HG03196 (cell line): ENCODE results near the gene NRP1.

ENCODE experiments used
- ATAC-seq: cut with Tn5 transposase; IDR thresholded peaks from one replicate; pipeline ENCODE4 v1.9.1; 2021; ENCODE audit not compliant: unreplicated experiment

NRP1 gene

DNA sequence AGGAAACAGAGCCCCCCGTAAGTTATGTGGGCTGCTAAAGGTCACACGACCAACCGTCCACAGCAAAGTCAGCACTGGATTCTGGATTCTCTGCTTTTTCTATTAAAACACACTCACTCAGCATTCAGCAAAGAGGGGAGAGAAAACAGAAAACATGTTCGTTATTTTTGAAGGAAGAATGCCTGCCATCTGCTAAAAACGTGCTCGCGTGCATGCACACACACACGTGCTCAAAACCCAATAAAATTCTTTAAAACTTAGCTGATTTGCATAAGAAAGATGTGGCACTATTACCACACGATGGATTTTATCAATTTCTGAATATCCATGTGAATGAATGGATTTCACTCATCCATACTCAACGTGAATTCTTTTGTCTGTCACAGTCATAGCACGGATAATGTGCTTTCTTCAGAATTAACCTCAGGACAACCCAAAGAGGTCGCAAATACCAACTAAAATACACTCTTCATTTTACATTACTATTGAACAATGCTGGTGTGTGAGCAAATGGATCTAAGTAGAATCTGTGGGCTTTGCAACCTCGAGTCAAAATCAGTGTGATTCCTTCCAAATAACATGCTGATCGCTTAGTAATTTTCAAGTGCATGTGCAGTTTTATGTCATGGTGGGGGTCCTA is 40.8 kb downstream of the NRP1 start:
- ATAC-seq, result no peak

DNA sequence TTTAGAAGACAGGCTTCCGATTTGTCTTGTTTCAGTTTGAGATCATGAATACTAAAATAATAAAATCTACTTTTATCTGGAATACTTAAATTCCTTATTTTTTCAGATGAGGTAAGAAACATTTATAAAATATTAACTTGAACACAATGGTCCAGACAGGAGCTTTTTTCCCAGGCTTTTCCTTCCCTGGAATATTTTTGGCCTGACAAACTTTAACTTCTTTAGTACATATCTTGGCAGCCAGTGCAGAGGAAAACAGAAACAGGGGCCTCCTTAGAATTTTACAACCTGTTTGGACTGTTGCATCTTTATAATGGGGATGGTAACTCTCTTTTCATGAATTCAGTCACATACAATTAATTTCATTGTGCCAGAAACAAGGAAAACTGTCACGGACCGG is 41.4 kb downstream of the NRP1 start:
- no peak for ATAC-seq

DNA sequence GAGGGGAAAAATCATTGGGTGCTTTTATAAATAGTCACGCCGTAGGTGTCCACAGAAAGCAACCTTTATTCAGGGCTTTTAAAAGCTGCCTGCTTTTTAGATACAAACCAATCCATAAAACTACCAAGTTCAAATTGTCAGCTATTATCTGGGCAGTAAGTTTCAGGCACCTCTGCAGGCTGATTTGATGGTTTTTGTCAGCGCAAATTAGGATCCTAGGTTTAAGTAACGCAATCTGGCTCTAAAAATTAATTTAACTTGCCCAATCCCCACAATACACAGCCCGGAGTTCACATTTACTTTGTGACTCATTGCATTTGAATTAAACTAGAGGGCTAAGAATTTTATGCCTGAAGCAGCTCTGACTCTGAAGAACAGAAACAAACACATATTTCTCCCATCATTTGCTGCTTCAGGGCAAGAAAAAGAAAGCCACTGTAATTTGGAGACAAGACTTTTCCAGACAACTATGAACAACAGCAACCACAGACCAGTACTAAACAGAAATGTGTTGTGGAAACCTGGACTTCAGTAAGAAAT is 43.3 kb downstream of the NRP1 start:
- ATAC-seq, result no peak

DNA sequence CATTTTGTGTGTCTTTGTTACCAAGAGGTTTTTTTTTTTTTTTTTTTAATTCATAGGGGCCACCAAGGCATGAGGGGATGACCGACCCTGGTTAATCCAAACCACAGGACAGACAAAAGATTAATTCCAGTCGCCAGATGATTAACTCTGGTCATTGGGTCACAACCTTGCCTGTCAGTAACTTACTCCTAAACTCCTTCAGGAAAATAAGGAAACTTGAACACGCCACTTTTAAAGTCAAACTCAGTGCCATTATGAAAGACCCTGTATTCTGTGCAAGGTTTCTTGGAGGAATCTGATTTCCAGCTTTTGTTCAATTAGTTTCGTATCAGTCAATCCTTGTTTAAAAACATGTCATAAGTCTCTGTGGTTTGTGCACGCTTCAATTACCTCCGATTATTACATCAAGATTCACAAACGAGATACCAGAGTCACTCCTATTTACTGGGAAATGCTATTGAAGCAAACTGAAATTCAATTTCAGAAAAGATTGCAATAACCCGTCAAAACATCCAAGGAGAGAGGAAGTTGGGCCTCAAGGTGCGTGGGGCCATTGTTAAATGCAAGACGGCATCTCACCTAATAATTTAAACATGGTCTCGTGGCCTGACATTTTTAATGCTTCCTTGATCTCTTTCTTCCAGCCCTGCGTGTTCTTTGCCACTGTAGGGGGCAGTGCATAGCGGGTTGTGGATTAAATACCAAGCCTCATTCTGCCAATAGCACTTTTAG is 44.0 kb downstream of the NRP1 start:
- ATAC-seq, result no peak

DNA sequence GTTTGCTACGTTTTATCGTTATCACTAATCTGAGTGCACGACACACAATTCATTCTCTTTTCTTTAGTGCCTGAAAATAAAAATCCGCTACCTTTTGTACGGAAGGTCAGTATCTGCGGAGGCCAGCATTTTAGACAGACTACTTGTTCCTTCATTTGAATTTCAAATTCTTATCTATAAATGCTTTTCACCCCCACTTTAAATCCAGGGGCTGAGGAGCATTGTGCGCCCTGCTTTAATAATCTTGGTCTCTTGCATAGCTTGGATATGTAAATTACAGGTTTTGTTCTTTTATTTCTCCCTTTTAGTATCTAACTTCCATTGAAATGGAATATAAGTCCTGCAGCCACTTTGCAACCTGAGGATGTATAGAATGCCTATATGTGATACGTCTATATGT is 44.7 kb downstream of the NRP1 start:
- no peak for ATAC-seq

DNA sequence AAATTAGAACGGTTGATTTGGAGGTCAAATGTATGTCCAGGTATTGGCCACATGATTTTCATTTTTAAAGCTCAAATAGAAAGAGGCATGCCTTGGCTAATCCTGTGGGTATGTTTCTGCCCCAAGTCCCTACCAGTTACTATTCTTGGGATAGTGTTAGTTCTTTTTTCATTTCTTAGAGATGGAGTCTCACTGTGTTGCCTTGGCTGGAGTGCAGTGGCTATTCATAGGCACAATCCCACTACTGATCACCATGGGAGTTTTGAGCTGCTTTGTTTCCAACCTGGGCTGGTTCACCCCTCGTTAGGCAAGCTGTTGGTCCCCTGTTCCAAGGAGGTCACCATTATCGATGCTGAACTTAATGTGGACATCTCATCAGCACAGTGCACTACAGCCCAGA is 46.3 kb downstream of the NRP1 start:
- ATAC-seq, result no peak

DNA sequence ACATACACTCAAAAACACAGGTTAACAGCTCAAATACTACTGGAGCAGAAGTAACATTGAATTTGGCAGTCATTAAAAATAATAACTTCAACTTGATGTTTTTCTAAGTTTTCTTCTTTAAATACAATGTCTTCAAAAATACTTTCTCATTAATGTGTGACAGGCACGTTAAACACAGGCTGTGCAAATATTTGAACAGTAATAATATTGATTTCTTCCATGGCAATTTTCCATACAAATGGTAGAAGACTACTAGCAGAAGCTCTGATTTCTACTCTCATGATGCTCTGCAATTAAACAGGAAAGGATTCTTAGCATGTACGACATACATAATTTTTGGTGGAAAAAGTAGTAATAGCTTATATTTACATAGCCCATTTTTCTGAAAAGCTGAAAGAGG is 47.4 kb downstream of the NRP1 start:
- ATAC-seq, result no peak

DNA sequence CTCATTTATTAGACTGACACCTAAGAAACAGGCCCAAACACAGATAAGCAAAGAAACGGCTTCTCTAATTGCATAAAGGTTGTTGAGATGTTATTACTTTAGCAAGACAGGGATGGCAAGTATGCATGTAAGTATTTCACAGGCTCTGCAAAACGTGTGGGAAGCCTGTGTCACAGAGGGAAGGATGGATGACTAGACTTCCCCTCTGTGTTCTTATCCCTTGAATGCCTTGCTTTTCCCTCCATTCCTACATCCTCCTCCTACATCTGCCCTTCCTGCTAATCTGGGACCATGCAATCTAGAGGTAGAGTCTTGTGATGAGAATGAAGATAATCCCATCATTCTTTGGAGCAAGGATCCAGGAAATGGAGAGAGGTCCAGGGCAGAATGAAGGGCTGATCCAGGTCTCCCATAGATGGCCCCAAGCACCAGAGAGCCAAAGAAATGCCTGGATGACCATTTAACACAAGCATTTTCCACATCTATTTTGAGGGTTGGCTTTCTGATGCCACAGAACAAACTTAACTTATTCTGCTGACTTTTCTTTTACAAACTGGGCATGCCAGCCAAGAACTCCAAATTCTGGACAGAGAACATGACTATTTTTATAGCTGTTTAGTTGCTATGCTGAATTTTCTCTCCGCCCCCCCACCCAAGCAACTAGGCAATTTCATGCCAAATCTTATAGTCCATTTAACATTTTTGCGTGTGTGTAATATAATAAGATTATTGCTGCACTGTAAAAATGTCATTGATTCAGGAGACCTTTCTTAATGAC is 48.1 kb downstream of the NRP1 start:
- ATAC-seq, result no peak

DNA sequence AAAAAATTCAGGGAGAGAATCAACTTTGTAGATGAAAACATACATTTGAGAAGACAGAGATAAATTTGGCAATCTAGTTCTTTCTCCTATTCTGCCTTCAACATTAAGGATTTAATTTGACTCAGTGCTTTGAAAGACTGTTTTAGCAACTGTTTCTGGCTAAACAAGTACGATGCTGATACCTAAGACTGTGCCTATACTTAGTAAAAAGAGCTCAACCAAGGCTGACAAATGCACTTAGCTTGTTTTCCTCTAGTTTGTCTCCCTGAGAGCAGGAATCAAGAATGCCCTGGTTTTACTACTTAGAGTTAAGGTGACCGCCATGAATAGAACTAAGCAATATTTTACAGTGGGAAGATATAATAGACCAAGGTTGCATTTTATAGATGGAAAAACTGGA is 49.5 kb downstream of the NRP1 start:
- no peak for ATAC-seq

DNA sequence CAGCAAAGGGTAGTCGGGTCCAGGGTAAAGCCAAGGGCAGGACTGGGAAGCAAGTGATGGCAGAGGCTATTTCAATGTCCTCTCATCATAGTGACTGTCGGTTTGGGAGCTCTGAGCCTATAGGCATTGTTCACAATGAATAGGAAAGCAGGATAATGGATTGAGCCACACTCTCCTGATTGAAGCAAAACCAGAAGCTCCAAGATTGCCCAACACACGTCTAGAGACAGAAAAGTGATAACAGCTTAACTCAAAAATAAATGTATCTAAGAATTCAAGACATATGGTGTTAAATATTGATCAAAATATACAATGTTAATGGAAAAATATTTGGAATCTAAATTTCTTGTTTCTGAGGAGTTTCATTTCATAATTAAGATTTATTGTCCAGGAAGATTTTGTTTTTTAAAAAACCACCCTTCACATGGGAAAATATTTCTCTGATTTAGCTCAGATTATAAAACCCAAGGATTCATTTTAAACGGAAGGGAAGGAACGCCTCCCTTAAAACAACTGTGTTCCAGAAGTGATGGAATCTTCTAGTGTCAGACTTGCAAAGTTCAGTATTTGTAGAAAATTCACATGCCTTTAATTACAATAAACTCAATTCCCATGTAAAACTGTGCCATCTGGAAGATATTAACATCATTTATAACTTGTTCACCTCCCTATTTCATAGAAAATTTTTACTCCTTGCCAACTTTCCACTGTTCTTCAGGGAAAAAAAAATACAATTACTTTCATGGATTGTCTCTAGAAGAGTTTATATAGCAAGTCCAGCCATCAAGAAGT is 54.5 kb downstream of the NRP1 start:
- ATAC-seq, result no peak

DNA sequence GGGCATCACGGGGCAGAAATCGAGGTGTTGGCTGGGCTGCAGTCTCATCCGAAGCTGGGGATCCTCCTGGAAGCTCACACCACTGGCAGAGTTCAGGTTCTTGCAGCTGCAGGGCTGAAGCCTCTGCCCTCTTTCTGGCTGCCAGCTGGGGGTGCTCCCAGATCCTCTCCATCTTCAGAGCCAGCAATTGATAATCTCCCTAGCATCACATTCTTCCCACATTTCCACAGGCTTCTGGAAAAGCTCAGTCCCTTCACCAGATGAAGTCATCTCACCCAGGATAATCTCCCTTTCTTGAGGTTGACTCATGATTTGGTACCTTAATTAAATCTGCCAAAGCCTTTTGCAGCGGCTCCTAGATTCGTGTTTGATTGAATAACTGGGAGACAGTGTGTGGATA is 55.2 kb downstream of the NRP1 start:
- no peak for ATAC-seq

DNA sequence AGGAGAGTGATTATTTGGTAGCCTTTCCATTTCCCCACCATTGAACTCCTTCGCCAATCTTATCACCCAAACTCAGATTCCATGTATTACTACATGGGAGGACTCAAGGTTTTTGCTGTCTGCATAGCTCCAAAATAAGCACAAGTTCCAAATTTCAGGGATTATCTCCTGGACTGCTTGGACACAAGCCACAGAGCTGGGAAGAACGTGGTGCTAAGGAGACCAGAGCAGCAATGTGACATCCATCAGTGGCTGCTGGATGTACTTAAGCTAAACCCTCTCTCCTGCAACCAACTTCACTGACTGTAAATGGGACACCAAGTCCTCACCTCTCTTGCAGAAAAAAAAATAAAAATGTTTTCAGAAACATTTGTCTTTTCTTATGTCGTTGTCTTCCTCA is 56.3 kb downstream of the NRP1 start:
- ATAC-seq, result no peak

DNA sequence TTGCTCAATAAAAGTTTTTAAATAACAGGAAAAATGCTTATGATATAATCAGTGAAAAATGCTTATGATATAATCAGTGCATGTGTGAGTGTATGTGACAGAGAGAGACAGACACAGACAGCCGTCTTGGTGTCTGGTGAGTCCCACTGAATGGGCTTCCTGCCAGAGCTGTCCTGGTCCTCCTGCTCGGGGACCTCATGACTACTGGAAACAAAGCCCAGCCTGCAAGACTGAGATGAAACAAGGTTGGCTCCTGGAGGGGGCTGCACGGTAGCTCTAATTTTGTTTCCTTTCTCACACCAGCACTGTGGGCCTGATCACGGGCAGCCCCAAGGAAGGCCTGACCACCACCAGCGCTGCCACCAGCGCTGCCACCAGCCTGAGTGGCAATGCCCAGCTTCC is 57.3 kb downstream of the NRP1 start:
- ATAC-seq, result no peak

DNA sequence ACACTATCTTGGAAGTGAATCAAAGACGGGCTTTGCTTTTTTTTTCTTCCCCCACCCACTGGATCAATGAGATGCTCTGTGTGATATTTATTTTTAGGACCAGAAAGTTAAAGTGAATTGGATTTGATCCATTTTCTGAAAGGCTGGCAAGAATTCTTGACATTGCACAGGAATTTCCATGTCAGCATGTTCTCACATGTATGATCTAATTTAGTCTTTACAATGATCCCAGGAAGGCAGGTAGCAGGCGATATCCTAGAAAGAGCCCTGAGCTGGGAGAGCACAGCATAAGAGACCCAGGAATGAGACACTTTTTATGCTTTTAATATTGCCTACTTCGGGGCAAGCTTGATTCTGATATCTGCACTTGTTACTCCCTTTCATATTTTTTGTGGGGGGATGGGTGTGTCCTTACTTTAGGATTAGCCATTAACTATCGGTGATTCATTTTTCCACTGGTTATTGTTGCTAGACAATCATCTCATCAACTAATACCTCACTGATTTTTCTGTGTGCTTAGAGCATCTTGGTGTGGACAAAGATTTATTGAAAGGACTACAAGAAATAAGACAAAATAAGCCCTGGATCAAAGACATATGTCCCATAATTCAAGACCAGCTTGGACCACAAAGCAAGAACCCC is 58.1 kb downstream of the NRP1 start:
- no peak for ATAC-seq

DNA sequence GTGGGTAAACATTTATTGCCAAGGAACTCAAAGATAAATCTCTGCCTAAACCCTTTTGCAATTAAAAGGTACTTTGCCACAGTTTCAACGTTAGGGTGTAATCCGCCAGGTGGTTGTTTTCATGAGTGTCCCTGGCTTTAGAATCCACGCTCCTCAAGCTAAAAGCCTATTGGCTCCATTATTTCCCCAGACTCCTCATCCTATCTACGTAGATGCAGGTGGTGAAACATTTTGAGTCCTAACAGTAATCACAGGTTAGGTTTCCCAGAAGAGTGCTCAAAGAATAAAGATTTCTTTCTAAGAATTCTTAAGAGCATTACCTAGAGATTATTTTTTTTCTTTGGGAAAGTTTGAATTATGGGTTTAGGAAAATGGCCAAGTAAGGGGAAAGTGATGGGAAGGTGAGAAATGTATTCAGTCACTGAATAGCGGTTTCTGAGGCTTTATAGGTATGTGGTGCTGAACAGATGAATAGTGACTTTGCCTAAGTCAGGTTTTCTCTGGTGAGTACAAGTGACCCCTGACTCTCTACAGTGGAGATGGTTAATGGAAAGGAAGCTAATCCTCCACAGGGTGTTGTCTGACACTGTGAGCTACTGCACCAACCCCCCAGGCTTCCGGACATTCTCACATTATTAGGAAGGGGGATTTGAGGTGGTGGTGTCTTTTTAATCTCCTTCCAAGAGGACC is 60.2 kb downstream of the NRP1 start:
- ATAC-seq, result no peak

DNA sequence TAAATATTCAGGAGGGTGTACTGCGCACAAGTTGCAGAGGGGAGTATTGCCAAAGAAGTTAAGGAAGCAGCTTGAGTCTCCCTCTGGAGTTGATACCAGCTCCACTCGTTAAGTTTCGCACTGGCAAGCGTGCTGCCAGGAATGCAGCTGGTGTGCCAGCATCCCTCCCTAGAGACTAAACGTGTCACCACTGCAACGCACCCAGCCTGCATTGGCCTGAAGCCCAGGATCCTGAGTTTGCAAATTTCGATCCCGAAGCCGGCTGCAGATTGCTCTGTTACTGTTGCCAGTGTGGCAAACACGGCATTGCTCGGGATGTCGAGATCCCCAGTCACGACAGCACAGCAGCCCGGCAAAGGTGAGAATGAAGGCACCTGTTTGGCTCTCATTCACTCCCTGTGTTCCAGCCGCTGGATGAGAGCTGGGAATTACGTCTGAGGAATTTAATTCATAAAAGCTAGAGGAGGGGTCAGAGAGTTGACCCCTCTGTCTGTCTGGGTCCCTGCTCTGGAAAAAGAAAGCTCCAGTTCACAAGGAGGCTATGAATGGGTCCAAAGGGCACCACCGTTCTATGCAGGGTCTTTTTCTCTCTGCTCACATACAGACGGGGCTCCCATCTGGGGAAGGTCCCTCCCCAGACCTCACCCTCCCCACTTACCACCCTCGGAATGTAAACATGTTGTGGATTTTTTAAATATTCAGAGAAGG is 61.0 kb downstream of the NRP1 start:
- ATAC-seq, result no peak

DNA sequence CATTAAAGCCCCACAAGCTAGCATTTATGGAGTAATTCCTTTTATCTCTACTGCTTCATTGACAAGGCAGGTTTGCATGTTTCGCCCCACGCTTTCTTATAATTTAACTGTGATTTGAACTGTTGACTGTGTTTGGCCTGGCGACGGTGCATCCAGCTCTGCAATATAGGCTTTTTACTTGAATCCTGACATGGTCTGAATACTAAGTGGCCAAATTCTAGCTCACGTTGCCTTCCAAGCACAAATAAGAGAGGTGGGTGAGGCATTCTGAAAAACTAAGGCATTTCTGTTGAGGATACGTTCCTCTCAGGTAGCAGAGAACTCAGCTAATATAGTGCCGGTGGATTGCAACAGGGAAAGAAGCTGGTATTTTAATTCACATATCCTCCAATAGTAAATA is 61.8 kb downstream of the NRP1 start:
- no peak for ATAC-seq

DNA sequence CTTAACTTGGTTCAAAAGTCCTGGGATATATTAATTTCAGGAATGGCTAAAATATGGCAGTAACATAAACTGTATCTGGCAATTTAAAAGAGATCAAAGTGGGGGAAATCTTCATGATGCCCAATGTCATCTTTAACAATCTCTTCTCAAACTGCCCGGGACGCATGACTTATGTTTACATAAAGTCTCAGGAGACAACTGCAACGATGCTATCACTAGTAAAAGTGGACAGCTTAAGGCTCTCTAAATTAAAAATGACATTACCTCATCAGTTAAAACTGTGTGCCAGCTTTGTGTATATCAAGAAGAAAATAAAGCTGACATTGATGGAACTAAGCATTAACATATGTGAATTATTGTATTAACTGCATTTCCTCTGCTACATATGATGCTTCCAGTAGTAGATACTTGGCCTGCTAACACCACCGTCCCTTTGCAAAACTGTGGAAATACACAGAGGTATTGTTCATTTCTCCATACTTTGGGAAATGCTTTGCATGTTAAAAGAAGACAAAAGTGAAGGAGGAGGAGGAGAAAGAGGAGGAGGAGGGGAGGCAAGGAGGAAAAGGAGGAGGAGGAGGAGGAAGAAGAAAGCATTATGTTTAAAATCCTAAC is 62.4 kb downstream of the NRP1 start:
- ATAC-seq, result no peak

DNA sequence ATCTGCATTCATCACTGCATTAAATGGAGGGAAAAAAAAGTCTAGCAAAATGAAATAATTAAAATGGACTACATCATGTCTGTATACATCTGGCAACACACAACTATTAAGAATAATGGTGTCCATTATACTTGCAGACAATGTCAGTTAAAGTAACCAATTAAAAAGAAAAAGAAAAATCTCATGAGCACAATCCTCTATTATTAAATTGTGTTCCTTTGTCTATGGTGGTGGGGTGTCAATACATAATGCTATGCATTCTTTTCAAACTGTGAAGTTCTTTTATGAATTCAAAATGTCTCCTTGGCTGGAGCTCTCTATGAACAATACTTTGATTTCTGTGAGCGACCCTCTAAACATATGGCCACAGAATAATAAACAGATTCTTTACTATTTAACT is 63.5 kb downstream of the NRP1 start:
- no peak for ATAC-seq
